Testis (tissue), 2 donors: ENCODE results near the gene B4GALT1.

ENCODE experiments used
- POLR2A ChIP-seq: fragments of 450-650 bp; IDR thresholded peaks from one replicate; pipeline ENCODE4 v1.6.1; 2017; ENCODE audit warnings: antibody characterized with exemption, mild to moderate bottlenecking, moderate library complexity
- TF ChIP-seq, protein P1 (sequence below), 3 experiments: fragments of 450-650 bp in 2 of 3; fragments of 200-600 bp in 1 of 3; sonication (generic) in 1 of 3; IDR thresholded peaks; one replicate each; pipeline ENCODE4 v1.5.1; 2016 to 2019; ENCODE audit warnings: antibody characterized with exemption in 3 of 3, mild to moderate bottlenecking in 2 of 3, moderate library complexity in 1 of 3

DNA sequence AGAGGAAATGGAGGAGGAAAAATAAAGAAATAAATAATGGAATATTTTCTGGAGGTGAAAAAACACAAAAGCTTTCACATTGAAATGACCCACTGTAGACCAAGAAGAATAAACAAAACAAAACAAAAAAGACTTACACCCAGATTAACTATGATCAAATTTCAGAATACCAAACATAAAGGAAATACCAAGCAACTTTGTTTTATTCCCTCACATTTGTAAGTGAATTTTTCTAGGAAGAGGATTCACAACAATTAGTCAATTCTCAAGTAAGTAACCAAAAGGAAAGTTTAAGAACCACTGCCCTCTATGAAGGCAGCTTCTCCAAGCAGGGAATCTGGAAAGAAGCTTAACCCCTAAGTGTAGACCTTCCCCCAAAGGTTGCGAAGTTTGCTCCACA is 29.6 kb upstream of the B4GALT1 start:
- TF ChIP-seq, protein P1, sequence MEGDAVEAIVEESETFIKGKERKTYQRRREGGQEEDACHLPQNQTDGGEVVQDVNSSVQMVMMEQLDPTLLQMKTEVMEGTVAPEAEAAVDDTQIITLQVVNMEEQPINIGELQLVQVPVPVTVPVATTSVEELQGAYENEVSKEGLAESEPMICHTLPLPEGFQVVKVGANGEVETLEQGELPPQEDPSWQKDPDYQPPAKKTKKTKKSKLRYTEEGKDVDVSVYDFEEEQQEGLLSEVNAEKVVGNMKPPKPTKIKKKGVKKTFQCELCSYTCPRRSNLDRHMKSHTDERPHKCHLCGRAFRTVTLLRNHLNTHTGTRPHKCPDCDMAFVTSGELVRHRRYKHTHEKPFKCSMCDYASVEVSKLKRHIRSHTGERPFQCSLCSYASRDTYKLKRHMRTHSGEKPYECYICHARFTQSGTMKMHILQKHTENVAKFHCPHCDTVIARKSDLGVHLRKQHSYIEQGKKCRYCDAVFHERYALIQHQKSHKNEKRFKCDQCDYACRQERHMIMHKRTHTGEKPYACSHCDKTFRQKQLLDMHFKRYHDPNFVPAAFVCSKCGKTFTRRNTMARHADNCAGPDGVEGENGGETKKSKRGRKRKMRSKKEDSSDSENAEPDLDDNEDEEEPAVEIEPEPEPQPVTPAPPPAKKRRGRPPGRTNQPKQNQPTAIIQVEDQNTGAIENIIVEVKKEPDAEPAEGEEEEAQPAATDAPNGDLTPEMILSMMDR (IDR thresholded peaks at IDR 0.05), result no peak
- no peak for TF ChIP-seq POLR2A
